Uterus (tissue), 2 donors: ENCODE data around the gene DHX34.

Source experiments
- CTCF ChIP-seq, 4 experiments: fragments of 200-600 bp in 2 of 4; fragments of 450-650 bp in 2 of 4; sonication (generic) in 2 of 4; IDR thresholded peaks; one replicate each; pipeline ENCODE4 v1.5.1; 2016 to 2019; ENCODE audit warnings: antibody characterized with exemption in 4 of 4, mild to moderate bottlenecking in 2 of 4, moderate library complexity in 1 of 4
- POLR2A ChIP-seq, 2 donors: fragments of 450-650 bp; IDR thresholded peaks; one replicate each; pipeline ENCODE4 v1.6.1; 2016; ENCODE audit warnings: antibody characterized with exemption in 2 of 2, mild to moderate bottlenecking in 1 of 2, moderate library complexity in 1 of 2

GRCh38 chr19:47341734-47342133, 7.4 kb upstream of the DHX34 start:
- TF ChIP-seq CTCF (IDR thresholded peaks at IDR 0.05) (no peak), POLR2A (IDR thresholded peaks at IDR 0.05) (no peak)
